ENCODE data around the gene NRXN2.

NRXN2 gene

GRCh38 chr11:64690235-64690634 is 32.8 kb downstream of the NRXN2 start:
- no peak overlapping the region for H3K4me3 ChIP-seq (ENCODE audit: low read length)
- no peak for DNase-seq (ENCODE audit: low read depth, low spot score)

GRCh38 chr11:64688534-64688982 is 34.4 kb downstream of the NRXN2 start:
- DNase-seq (ENCODE audit: low read depth, low spot score), result peak; percentile 90
- H3K4me3 ChIP-seq (ENCODE audit: low read length), result peak overlapping the region; percentile 62

- H3K4me3 ChIP-seq (ENCODE audit: low read length), result no peak overlapping the region
Measured at GRCh38 chr11:64687643-64688533, 35.1 kb downstream of the NRXN2 start.

GRCh38 chr11:64687204-64687603 is 35.8 kb downstream of the NRXN2 start:
- DNase-seq (ENCODE audit: low read depth, low spot score), result no peak

More at GRCh38 chr11:64687643-64688533, 35.1 kb downstream of the NRXN2 start:
- DNase-seq (ENCODE audit: low read depth, low spot score), result no peak

GRCh38 chr11:64686466-64687170 is 36.4 kb downstream of the NRXN2 start:
- no peak for DNase-seq (ENCODE audit: low read depth, low spot score)
- no peak overlapping the region for H3K4me3 ChIP-seq (ENCODE audit: low read length)

More at GRCh38 chr11:64687204-64687603, 35.8 kb downstream of the NRXN2 start:
- no peak overlapping the region for H3K4me3 ChIP-seq (ENCODE audit: low read length)

GRCh38 chr11:64685536-64685935 is 37.5 kb downstream of the NRXN2 start:
- H3K4me3 ChIP-seq (ENCODE audit: low read length), result no peak overlapping the region
- no peak for DNase-seq (ENCODE audit: low read depth, low spot score)

- DNase-seq (ENCODE audit: low read depth, low spot score), result no peak
- H3K4me3 ChIP-seq (ENCODE audit: low read length), result no peak overlapping the region
Measured at GRCh38 chr11:64684357-64684756, 38.6 kb downstream of the NRXN2 start.

GRCh38 chr11:64681171-64681570 is 41.8 kb downstream of the NRXN2 start:
- no peak for DNase-seq (ENCODE audit: low read depth, low spot score)
- no peak overlapping the region for H3K4me3 ChIP-seq (ENCODE audit: low read length)

GRCh38 chr11:64679846-64680245 is 43.2 kb downstream of the NRXN2 start:
- H3K4me3 ChIP-seq (ENCODE audit: low read length), result no peak overlapping the region
- DNase-seq (ENCODE audit: low read depth, low spot score), result no peak

GRCh38 chr11:64677441-64678023 is 45.5 kb downstream of the NRXN2 start:
- no peak for DNase-seq (ENCODE audit: low read depth, low spot score)
- H3K4me3 ChIP-seq (ENCODE audit: low read length), result no peak overlapping the region

- H3K4me3 ChIP-seq (ENCODE audit: low read length), result no peak overlapping the region
- no peak for DNase-seq (ENCODE audit: low read depth, low spot score)
Measured at GRCh38 chr11:64676261-64676615, 46.8 kb downstream of the NRXN2 start.

- DNase-seq (ENCODE audit: low read depth, low spot score), result no peak
- no peak overlapping the region for H3K4me3 ChIP-seq (ENCODE audit: low read length)
Measured at GRCh38 chr11:64675450-64676260, 47.3 kb downstream of the NRXN2 start.

GRCh38 chr11:64674774-64675173 is 48.2 kb downstream of the NRXN2 start:
- no peak for DNase-seq (ENCODE audit: low read depth, low spot score)
- H3K4me3 ChIP-seq (ENCODE audit: low read length), result no peak overlapping the region

GRCh38 chr11:64673279-64673678 is 49.7 kb downstream of the NRXN2 start:
- no peak overlapping the region for H3K4me3 ChIP-seq (ENCODE audit: low read length)
- DNase-seq (ENCODE audit: low read depth, low spot score), result no peak

GRCh38 chr11:64672875-64673274 is 50.1 kb downstream of the NRXN2 start:
- no peak overlapping the region for H3K4me3 ChIP-seq (ENCODE audit: low read length)
- DNase-seq (ENCODE audit: low read depth, low spot score), result no peak

- H3K4me3 ChIP-seq (ENCODE audit: low read length), result no peak overlapping the region
- no peak for DNase-seq (ENCODE audit: low read depth, low spot score)
Measured at GRCh38 chr11:64670975-64671374, 52.0 kb downstream of the NRXN2 start.

GRCh38 chr11:64667154-64667745 is 55.7 kb downstream of the NRXN2 start:
- no peak overlapping the region for H3K4me3 ChIP-seq (ENCODE audit: low read length)
- no peak for DNase-seq (ENCODE audit: low read depth, low spot score)

- DNase-seq (ENCODE audit: low read depth, low spot score), result no peak
- H3K4me3 ChIP-seq (ENCODE audit: low read length), result no peak overlapping the region
Measured at GRCh38 chr11:64665411-64665821, 57.6 kb downstream of the NRXN2 start.

All from Jurkat, Clone E6-1 (cell line).